ENCODE measurements around the gene TMEM259.

The TMEM259 gene

GRCh38 chr19:1013218-1013617, 7.7 kb downstream of the TMEM259 start:
- DNase-seq (ENCODE audit: low read depth), result no peak
- TF ChIP-seq CTCF (IDR thresholded peaks at IDR 0.05; ENCODE audit: low read length, missing control alignments), result no peak

GRCh38 chr19:1012334-1012733, 8.6 kb downstream of the TMEM259 start:
- no peak for DNase-seq (ENCODE audit: low read depth)
- H3K4me3 ChIP-seq (replicated peaks; ENCODE audit: low read depth, low read length), result no peak overlapping the region
- no peak for TF ChIP-seq CTCF (IDR thresholded peaks at IDR 0.05; ENCODE audit: low read length, missing control alignments)

More at GRCh38 chr19:1013218-1013617, 7.7 kb downstream of the TMEM259 start:
- no peak overlapping the region for H3K4me3 ChIP-seq (replicated peaks; ENCODE audit: low read depth, low read length)

- no peak overlapping the region for H3K4me3 ChIP-seq (replicated peaks; ENCODE audit: low read depth, low read length)
- no peak for TF ChIP-seq CTCF (IDR thresholded peaks at IDR 0.05; ENCODE audit: low read length, missing control alignments)
Observed at GRCh38 chr19:1011831-1012333, 9.0 kb downstream of the TMEM259 start.

GRCh38 chr19:1010586-1011510, 10.1 kb downstream of the TMEM259 start:
- TF ChIP-seq CTCF (IDR thresholded peaks at IDR 0.05; ENCODE audit: low read length, missing control alignments), result no peak
- DNase-seq (ENCODE audit: low read depth), result no peak
- no peak overlapping the region for H3K4me3 ChIP-seq (replicated peaks; ENCODE audit: low read depth, low read length)

More at GRCh38 chr19:1011831-1012333, 9.0 kb downstream of the TMEM259 start:
- no peak for DNase-seq (ENCODE audit: low read depth)

GRCh38 chr19:1009981-1010538, 10.9 kb downstream of the TMEM259 start:
- H3K4me3 ChIP-seq (replicated peaks; ENCODE audit: low read depth, low read length), result no peak overlapping the region
- DNase-seq (ENCODE audit: low read depth), result no peak
- TF ChIP-seq CTCF (IDR thresholded peaks at IDR 0.05; ENCODE audit: low read length, missing control alignments), result no peak

- DNase-seq (ENCODE audit: low read depth), result peak; percentile 76
- no peak overlapping the region for H3K4me3 ChIP-seq (replicated peaks; ENCODE audit: low read depth, low read length)
- TF ChIP-seq CTCF (IDR thresholded peaks at IDR 0.05; ENCODE audit: low read length, missing control alignments), result no peak
Observed at GRCh38 chr19:1009041-1009980, 11.6 kb downstream of the TMEM259 start.

All from fibroblast of pulmonary artery (primary cell).